ENCODE measurements around the gene ATXN7L3B.

Gene ATXN7L3B

GRCh38 chr12:74537126-74537706 is 419 bp upstream of the ATXN7L3B start:
- TF ChIP-seq ZNF274 (IDR thresholded peaks at IDR 0.05; ENCODE audit: low read depth, low read length) (no peak), YY1 (IDR thresholded peaks at IDR 0.05; ENCODE audit: insufficient read depth, insufficient read length) (no peak), SUZ12 (IDR thresholded peaks at IDR 0.05; ENCODE audit: extremely low read depth, insufficient read depth, insufficient read length) (no peak)
- peak overlapping the region; percentile 88 for H3K9ac ChIP-seq (ENCODE audit: insufficient read length, low read depth)
- H3K4me1 ChIP-seq (ENCODE audit: insufficient read depth, insufficient read length), result no peaks in the 10 kb centered on the region
- peaks cover 39% of the 10 kb centered on the region for H3K36me3 ChIP-seq (ENCODE audit: insufficient read depth, insufficient read length, low read length)
- H3K4me3 ChIP-seq (ENCODE audit: insufficient read length, low read depth), result peak overlapping the region; percentile 87
- DNase-seq (ENCODE audit: low read depth, low spot score), result no peak
- no peaks in the 10 kb centered on the region for H3K27me3 ChIP-seq (ENCODE audit: insufficient read depth, insufficient read length)
- H3K9me3 ChIP-seq (ENCODE audit: insufficient read depth, low read length), result peaks cover 30% of the 10 kb centered on the region

DNA sequence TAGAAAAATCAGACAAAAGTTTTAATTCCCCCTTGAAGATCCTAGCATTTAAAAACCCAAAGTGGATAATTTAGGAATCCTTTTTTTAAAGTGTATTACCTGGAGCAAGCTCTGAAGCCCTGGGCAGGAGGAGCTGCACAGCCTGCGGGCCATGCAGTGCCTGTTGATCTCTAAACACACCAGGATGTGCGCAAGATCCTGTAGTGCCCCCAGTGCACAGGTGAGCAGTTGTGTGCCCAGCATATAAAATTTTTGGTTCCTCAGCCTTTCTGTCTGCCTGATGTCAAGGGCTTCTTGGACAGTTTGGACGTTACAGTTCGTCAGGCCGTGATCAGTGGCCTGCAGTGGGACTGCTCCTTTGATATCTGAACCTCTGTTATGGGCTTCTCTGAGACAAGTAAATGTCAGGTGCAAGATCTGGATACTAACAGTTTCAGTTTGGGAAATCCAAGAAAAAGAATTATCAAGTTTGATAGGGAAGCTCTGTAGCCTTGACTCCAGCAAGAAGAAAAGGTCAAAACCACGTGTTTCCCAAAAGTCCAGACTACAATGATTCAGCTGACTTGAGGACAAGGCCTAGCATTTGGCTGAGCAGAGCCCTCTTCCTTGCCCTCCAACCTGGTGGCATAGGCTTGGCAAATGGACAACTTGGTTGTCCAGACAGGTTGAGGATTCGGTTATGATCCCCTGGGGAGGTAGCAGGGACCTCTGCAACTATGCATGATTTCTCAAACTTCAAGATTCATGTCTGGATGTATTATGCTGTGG is 1.0 kb downstream of the ATXN7L3B start:
- peaks cover 30% of the 10 kb centered on the region for H3K9me3 ChIP-seq (ENCODE audit: insufficient read depth, low read length)
- peaks cover 39% of the 10 kb centered on the region for H3K36me3 ChIP-seq (ENCODE audit: insufficient read depth, insufficient read length, low read length)
- H3K9ac ChIP-seq (ENCODE audit: insufficient read length, low read depth), result peak overlapping the region; percentile 33
- H3K4me3 ChIP-seq (ENCODE audit: insufficient read length, low read depth), result peak overlapping the region; percentile 87
- TF ChIP-seq ZNF274 (IDR thresholded peaks at IDR 0.05; ENCODE audit: low read depth, low read length) (no peak), YY1 (IDR thresholded peaks at IDR 0.05; ENCODE audit: insufficient read depth, insufficient read length) (no peak), SUZ12 (IDR thresholded peaks at IDR 0.05; ENCODE audit: extremely low read depth, insufficient read depth, insufficient read length) (no peak)
- no peak for DNase-seq (ENCODE audit: low read depth, low spot score)
- H3K27me3 ChIP-seq (ENCODE audit: insufficient read depth, insufficient read length), result no peaks in the 10 kb centered on the region
- no peaks in the 10 kb centered on the region for H3K4me1 ChIP-seq (ENCODE audit: insufficient read depth, insufficient read length)

DNA sequence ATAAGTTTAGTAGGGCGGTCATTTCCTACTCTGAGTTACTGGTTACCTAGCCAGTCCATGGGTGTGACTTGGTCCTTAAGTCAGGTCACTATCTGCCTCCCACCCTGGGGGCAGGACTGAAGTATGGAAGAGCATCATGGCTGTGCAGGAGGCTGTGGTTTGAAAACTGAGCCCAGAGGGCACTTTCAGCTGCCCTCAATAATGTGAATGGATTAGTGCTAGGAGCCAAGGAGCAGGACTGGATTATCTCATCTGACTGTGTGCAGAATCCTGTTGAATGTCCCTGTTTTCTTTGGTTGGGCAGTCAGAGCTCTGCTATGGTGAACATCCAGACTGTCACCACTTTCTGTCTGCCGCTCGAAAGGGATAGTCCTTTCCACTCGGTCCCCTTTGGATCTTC is 1.6 kb downstream of the ATXN7L3B start:
- H3K4me3 ChIP-seq (ENCODE audit: insufficient read length, low read depth), result peak overlapping the region; percentile 87
- H3K9me3 ChIP-seq (ENCODE audit: insufficient read depth, low read length), result peaks cover 30% of the 10 kb centered on the region
- peaks cover 39% of the 10 kb centered on the region for H3K36me3 ChIP-seq (ENCODE audit: insufficient read depth, insufficient read length, low read length)
- H3K27me3 ChIP-seq (ENCODE audit: insufficient read depth, insufficient read length), result no peaks in the 10 kb centered on the region
- no peak for DNase-seq (ENCODE audit: low read depth, low spot score)
- no peak overlapping the region for H3K9ac ChIP-seq (ENCODE audit: insufficient read length, low read depth)
- H3K4me1 ChIP-seq (ENCODE audit: insufficient read depth, insufficient read length), result no peaks in the 10 kb centered on the region
- TF ChIP-seq SUZ12 (IDR thresholded peaks at IDR 0.05; ENCODE audit: extremely low read depth, insufficient read depth, insufficient read length) (no peak), YY1 (IDR thresholded peaks at IDR 0.05; ENCODE audit: insufficient read depth, insufficient read length) (no peak), ZNF274 (IDR thresholded peaks at IDR 0.05; ENCODE audit: low read depth, low read length) (no peak)

- no peak for TF ChIP-seq YY1 (IDR thresholded peaks at IDR 0.05; ENCODE audit: insufficient read depth, insufficient read length)
- TF ChIP-seq ZNF274 (IDR thresholded peaks at IDR 0.05; ENCODE audit: low read depth, low read length), result no peak
- Histone ChIP-seq H3K9ac (ENCODE audit: insufficient read length, low read depth) (no peak overlapping the region), H3K36me3 (ENCODE audit: insufficient read depth, insufficient read length, low read length) (peaks cover 39% of the 10 kb centered on the region), H3K27me3 (ENCODE audit: insufficient read depth, insufficient read length) (no peaks in the 10 kb centered on the region), H3K4me3 (ENCODE audit: insufficient read length, low read depth) (no peak overlapping the region), H3K9me3 (ENCODE audit: insufficient read depth, low read length) (peaks cover 30% of the 10 kb centered on the region), H3K4me1 (ENCODE audit: insufficient read depth, insufficient read length) (no peaks in the 10 kb centered on the region)
- no peak for DNase-seq (ENCODE audit: low read depth, low spot score)
Measured at GRCh38 chr12:74539765-74540526, 2.3 kb downstream of the ATXN7L3B start.

- H3K9ac ChIP-seq (ENCODE audit: insufficient read length, low read depth), result no peak overlapping the region
Measured at GRCh38 chr12:74541074-74541473, 3.4 kb downstream of the ATXN7L3B start.

DNA sequence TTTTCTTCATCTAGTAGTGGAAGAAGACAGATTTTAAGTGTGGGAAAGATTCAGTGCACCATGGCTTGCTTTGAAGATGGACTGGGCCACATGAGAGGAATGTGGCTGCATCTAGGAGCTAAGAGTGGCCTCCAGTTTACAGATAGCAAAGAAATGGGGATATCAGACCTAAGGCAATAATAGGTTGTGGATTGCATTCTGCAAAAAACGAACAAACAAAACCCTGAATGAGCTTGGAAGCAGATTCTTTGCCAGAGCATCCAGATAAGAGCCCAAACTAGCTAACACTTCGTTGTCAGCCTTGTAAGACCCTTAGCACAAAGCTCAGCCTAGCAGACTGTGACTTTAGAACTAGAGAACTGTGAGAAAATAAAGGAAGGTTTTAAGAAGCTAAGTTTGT is 9.6 kb downstream of the ATXN7L3B start:
- no peak for DNase-seq (ENCODE audit: low read depth, low spot score)
- no peaks in the 10 kb centered on the region for H3K27me3 ChIP-seq (ENCODE audit: insufficient read depth, insufficient read length)
- TF ChIP-seq SUZ12 (IDR thresholded peaks at IDR 0.05; ENCODE audit: extremely low read depth, insufficient read depth, insufficient read length) (no peak), ZNF274 (IDR thresholded peaks at IDR 0.05; ENCODE audit: low read depth, low read length) (no peak), YY1 (IDR thresholded peaks at IDR 0.05; ENCODE audit: insufficient read depth, insufficient read length) (no peak)
- H3K4me1 ChIP-seq (ENCODE audit: insufficient read depth, insufficient read length), result no peaks in the 10 kb centered on the region
- H3K4me3 ChIP-seq (ENCODE audit: insufficient read length, low read depth), result no peak overlapping the region
- no peaks in the 10 kb centered on the region for H3K9me3 ChIP-seq (ENCODE audit: insufficient read depth, low read length)
- no peaks in the 10 kb centered on the region for H3K36me3 ChIP-seq (ENCODE audit: insufficient read depth, insufficient read length, low read length)
- H3K9ac ChIP-seq (ENCODE audit: insufficient read length, low read depth), result no peak overlapping the region

More at GRCh38 chr12:74541074-74541473, 3.4 kb downstream of the ATXN7L3B start:
- H3K4me3 ChIP-seq (ENCODE audit: insufficient read length, low read depth), result no peak overlapping the region
- H3K4me1 ChIP-seq (ENCODE audit: insufficient read depth, insufficient read length), result no peaks in the 10 kb centered on the region
- no peak for DNase-seq (ENCODE audit: low read depth, low spot score)
- peaks cover 30% of the 10 kb centered on the region for H3K9me3 ChIP-seq (ENCODE audit: insufficient read depth, low read length)
- peaks cover 39% of the 10 kb centered on the region for H3K36me3 ChIP-seq (ENCODE audit: insufficient read depth, insufficient read length, low read length)
- TF ChIP-seq YY1 (IDR thresholded peaks at IDR 0.05; ENCODE audit: insufficient read depth, insufficient read length), result no peak
- TF ChIP-seq ZNF274 (IDR thresholded peaks at IDR 0.05; ENCODE audit: low read depth, low read length), result no peak
- no peak for TF ChIP-seq SUZ12 (IDR thresholded peaks at IDR 0.05; ENCODE audit: extremely low read depth, insufficient read depth, insufficient read length)
- H3K27me3 ChIP-seq (ENCODE audit: insufficient read depth, insufficient read length), result no peaks in the 10 kb centered on the region

DNA sequence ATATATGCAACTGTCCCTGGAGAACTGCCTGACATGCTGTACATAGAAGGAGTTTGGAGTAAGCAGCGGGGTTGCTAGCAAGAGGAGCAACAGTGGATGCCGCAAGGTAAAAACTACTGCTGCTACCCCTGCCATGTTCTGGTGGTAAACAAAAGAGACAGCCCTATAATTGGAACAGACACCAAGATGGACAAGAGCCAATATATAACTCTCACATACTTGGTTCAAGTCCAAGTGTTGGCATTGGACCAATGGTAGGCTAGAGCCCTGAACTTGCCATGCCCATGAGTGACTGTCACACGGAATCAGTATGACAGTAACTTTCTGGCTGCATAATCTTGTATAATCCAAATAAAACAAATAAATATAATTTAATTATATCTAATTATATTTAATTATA is 13.7 kb downstream of the ATXN7L3B start:
- Histone ChIP-seq H3K4me1 (ENCODE audit: insufficient read depth, insufficient read length) (no peaks in the 10 kb centered on the region), H3K9ac (ENCODE audit: insufficient read length, low read depth) (no peak overlapping the region), H3K27me3 (ENCODE audit: insufficient read depth, insufficient read length) (no peaks in the 10 kb centered on the region), H3K36me3 (ENCODE audit: insufficient read depth, insufficient read length, low read length) (no peaks in the 10 kb centered on the region), H3K4me3 (ENCODE audit: insufficient read length, low read depth) (no peak overlapping the region), H3K9me3 (ENCODE audit: insufficient read depth, low read length) (no peaks in the 10 kb centered on the region)
- no peak for TF ChIP-seq SUZ12 (IDR thresholded peaks at IDR 0.05; ENCODE audit: extremely low read depth, insufficient read depth, insufficient read length)
- no peak for TF ChIP-seq YY1 (IDR thresholded peaks at IDR 0.05; ENCODE audit: insufficient read depth, insufficient read length)
- no peak for TF ChIP-seq ZNF274 (IDR thresholded peaks at IDR 0.05; ENCODE audit: low read depth, low read length)
- DNase-seq (ENCODE audit: low read depth, low spot score), result no peak

Data from NT2/D1 (cell line).